Activated CD4-positive, CD25-positive, alpha-beta regulatory T cell (primary cell): ENCODE results near the gene HECTD2.
"Not testable (repeated sequence)": the region's sequence is repeated elsewhere in the genome, so short reads cannot be mapped to it uniquely, and the experiment has no call there.

Experiments
- DNase-seq, 4 experiments: peaks; one replicate each; lab custom pipeline; 2025; lab: John Stamatoyannopoulos, UW

The HECTD2 gene

GRCh38 chr10:91536733-91537132, 126.6 kb downstream of the HECTD2 start:
- DNase-seq = no peak

DNA sequence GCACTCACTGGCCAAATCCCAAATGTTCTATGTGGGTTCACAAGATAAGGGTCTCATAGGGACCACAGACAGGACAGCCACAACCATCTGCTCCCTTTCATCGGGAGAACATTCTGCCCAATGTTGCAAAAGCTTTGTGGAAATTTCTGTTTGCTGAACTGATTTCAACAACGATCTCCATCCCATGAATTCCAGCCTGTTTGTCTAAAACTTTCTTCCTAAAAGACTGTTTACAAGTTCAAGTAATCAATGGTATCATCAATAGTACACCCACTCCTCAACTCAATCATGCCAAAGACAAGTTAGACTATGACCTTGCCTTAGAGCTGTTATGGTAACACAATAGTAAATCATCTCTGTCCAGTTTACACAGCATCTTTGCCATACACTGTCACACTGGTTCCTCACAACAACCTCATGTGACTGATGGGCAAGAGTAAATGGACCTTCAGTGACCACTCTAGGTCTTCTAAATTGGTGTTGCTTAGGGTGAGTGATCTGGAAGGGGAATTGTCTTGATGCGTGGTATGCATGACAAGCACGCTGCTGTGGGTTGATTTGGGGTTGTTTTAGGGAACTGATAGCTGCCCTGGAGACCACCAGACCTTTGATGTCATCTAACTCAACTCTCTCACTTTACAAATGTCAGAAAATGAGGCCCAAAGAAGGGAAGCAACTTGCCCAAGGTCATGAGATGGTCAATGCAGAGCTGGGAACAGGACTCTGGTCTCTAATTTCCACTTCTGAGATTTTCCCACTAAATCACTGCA, 127.7 kb downstream of the HECTD2 start:
- DNase-seq = no peak

DNA sequence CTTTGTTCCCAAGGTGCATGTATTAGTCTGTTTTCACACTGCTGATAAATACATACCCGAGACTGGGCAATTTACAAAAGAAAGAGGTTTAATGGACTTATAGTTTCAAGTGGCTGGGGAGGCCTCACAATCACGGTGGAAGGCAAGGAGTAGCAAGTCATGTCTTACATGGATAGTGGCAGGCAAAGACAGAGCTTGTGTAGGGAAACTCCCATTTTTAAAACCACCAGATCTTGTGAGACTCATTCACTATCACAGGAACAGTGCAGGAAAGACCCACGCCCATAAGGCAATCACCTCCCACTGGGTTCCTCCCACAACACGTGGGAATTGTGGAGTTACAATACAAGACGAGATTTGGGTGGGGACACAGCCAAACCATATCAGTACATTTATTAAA, 129.8 kb downstream of the HECTD2 start:
- no peak for DNase-seq

GRCh38 chr10:91540733-91541132, 130.6 kb downstream of the HECTD2 start:
- DNase-seq = no peak

DNA sequence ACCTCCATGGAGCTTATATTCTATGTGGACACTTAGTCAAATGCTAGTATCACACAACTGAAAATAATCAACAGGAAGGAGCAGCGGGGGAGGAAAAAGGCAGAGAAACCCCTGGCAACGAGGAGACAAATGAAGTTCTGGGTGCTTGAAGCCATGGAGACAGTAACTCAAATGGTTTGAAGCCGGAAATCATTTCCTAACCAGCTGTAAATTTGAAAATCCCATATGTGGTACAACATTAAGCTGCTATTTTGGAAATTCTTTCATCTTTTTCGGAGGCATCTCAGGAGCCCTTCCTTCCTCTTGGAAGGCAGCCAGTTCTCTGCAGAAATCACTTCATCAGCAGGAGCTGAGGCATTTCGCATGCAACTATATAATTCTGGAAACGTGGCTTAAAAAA, 131.3 kb downstream of the HECTD2 start:
- DNase-seq = no peak

DNA sequence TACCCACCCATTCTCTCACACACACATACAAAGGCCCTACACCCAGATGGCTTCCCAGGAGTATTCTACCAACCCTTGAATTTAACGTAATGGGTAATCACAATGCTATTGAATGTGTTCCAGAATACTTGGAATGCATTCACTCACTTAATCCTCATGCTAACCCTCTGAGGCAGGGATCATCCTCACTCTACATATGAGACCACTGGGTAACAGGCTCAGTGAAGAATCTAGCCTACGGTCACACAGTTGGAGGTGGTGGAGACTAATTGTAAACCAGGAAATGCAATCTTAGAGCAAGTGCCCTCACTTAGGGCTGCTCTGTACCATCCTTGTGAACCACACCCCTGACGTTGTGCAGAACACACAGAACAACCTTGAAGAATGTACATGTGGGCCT, 135.2 kb downstream of the HECTD2 start:
- no peak for DNase-seq

DNA sequence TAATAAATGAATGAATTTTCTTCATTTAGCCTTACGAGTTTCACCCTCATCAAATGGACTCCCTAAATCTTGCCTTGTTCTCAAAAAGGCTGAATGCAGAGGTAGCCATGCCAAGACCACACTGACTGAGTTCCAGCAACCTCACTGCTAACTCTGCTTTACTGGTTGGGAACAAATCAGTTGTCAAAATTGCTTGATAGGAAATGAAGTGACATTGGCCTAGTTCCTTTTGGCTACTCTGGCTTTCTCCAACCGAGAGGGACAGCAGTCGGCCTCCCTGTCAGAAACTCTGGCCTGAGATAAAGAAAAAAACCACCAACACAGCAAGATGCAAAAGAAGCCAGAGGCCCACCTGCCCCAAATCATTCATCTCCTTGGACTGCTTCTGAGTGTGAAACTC, 135.7 kb downstream of the HECTD2 start:
- DNase-seq = no peak

GRCh38 chr10:91549262-91549661, 139.1 kb downstream of the HECTD2 start:
- DNase-seq = no peak

GRCh38 chr10:91550021-91550420, 139.9 kb downstream of the HECTD2 start:
- DNase-seq = no peak

- DNase-seq = no peak
These were observed 141.7 kb downstream of the HECTD2 start for GRCh38 chr10:91551856-91552255.

GRCh38 chr10:91552274-91553095, 142.3 kb downstream of the HECTD2 start:
- no peak for DNase-seq

GRCh38 chr10:91555455-91555854, 145.3 kb downstream of the HECTD2 start:
- no peak for DNase-seq

DNA sequence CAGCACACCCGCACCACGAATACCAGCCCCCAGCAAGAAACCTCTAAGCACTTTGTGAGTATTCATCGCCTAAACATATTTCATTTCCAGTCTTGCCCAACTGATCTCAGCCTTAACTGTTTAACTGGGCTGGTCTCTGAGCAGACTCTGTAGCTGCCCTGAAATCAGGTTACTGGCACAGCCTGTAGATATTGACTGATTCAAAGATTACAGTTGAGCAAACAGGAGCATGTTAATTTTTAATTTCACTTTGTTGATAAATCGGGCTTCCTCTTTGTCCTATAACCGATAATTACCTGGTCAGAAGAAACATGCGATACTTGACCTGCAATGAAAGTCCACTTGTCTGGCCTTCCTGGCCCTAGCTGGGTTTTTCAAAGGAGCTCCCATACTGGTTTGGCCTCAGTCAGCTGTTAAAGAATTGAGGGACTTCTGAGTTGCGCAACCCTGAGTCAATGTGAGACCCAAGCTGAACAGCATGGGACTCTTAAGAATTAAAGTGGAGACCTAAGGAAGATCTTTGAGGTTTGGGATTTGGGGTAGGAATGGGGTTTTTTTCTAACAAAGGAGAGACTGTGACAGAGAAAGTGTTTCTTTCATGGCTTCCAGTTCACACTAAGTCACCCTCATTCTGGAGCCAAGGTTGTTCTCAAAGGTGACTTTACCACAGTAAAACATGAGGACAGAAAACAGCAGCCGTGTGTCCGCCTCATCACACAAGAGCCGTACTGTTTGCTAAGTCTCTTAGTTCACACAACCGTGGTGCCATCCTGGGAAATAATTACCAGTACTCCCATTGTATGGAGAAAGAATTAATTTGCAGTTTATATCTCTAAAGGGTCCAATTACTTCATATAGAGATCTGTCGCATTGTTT, 146.8 kb downstream of the HECTD2 start:
- no peak for DNase-seq

GRCh38 chr10:91557651-91558111, 147.5 kb downstream of the HECTD2 start:
- DNase-seq = no peak

DNA sequence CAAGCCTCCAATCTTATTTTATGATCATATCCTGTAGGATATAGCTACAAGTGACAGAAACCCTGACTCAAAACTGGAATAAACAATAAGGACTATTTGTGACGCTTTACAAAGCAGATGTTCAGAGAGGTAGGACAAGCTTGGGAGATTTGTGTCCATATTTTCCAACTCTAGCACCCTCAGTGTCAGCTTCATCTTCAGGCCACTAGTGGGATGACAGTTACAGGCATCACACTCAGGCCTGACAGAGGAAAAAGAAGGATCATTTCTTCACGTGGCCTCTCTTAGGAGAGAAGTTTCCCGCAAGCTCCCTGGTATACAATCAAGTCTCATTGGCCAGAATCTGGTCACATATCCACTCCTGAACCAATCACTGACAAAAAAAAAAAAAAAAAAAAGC, 148.3 kb downstream of the HECTD2 start:
- no peak for DNase-seq

GRCh38 chr10:91559169-91559568, 149.0 kb downstream of the HECTD2 start:
- no peak for DNase-seq

GRCh38 chr10:91559750-91560149, 149.6 kb downstream of the HECTD2 start:
- no peak for DNase-seq

- DNase-seq = not testable (repeated sequence)
These were observed 150.7 kb downstream of the HECTD2 start for GRCh38 chr10:91560827-91561226.

- no peak for DNase-seq
These were observed 152.9 kb downstream of the HECTD2 start for GRCh38 chr10:91562839-91563581.

GRCh38 chr10:91564026-91564425, 153.9 kb downstream of the HECTD2 start:
- DNase-seq = no peak
